Endothelial cell of umbilical vein (primary cell): ENCODE results near the gene THSD7B. TPM values are rescaled to one million over a fixed set of nuclear protein-coding genes. Genes with fewer than 3 reads are reported as not detected.

Experiments
- BruUV-seq: library from RNA; stranded (reverse); fragments of 400-500 nt; replicated peaks from 2 replicates; lab custom pipeline; 2021; lab: Mats Ljungman, UMichigan
- CTCF ChIA-PET: fragments of 300-600, 350-600 bp; sonication (Branson Sonifier 250); formaldehyde crosslinking; loops from one replicate; lab custom pipeline; 2021; ENCODE audit warnings: antibody characterized with exemption, inconsistent platforms; lab: Charles Lee
- POLR2A ChIA-PET: fragments of 300-600, 350-600 bp; sonication (Branson Sonifier 250); formaldehyde crosslinking; loops from one replicate; lab custom pipeline; 2021; ENCODE audit warnings: antibody characterized with exemption, inconsistent platforms; lab: Charles Lee
- DNase-seq: peaks from one replicate; pipeline ENCODE4 v3.0.0-alpha.2; 2011; ENCODE audit warnings: low read depth, low spot score
- FAIRE-seq: peaks from 2 replicates; lab custom pipeline; 2011; peaks lifted over from hg19 to GRCh38; lab: Jason Lieb, UNC
- H2AFZ ChIP-seq: 2 replicates; pipeline ENCODE4 v1.6.0; 2012; ENCODE audit warnings: low read depth, low read length, control low read depth, inconsistent platforms
- H3K27ac ChIP-seq: 2 replicates; pipeline ENCODE4 v1.5.1; 2011; ENCODE audit warnings: low read depth, mild to moderate bottlenecking, control low read depth, low read length, moderate library complexity; ENCODE audit not compliant: insufficient read depth
- H3K27me3 ChIP-seq, 2 experiments: 2 replicates each; pipeline versions ENCODE4 v1.6.0 to v1.6.1; 2011; ENCODE audit warnings: low read length in 2 of 2, mixed read lengths in 1 of 2; ENCODE audit not compliant: control insufficient read depth in 2 of 2, insufficient read depth in 2 of 2
- H3K36me3 ChIP-seq, 2 experiments: 2 replicates in 1 of 2; 3 replicates in 1 of 2; pipeline ENCODE4 v1.5.1; 2011; ENCODE audit warnings: low read length in 2 of 2, mild to moderate bottlenecking in 1 of 2, moderate library complexity in 1 of 2; ENCODE audit not compliant: control insufficient read depth in 2 of 2, insufficient read depth in 2 of 2; ENCODE audit errors: extremely low read depth in 1 of 2
- H3K4me1 ChIP-seq: 3 replicates; pipeline ENCODE4 v1.5.1; 2011; ENCODE audit warnings: mild to moderate bottlenecking, low read length; ENCODE audit not compliant: control insufficient read depth, insufficient read depth; ENCODE audit errors: extremely low read depth
- H3K4me2 ChIP-seq: 2 replicates; pipeline ENCODE4 v1.6.1; 2011; ENCODE audit warnings: low read length, control low read depth, mixed read lengths; ENCODE audit not compliant: insufficient read depth
- H3K4me3 ChIP-seq, 3 experiments: fragments of 200-600 bp in 1 of 3; sonication (generic), shearing (Covaris generic) in 1 of 3; replicated peaks in 1 of 3; 2 replicates each; pipeline ENCODE4 v1.5.1; 2011 to 2016; ENCODE audit warnings: control low read depth in 3 of 3, low read length in 3 of 3, mild to moderate bottlenecking in 2 of 3, inconsistent platforms in 1 of 3, low read depth in 1 of 3, moderate library complexity in 1 of 3; ENCODE audit not compliant: insufficient read depth in 1 of 3
- H3K79me2 ChIP-seq: 2 replicates; pipeline ENCODE4 v1.6.0; 2012; ENCODE audit warnings: low read length, inconsistent platforms; ENCODE audit not compliant: control insufficient read depth, insufficient read depth
- H3K9ac ChIP-seq: replicated peaks from 2 replicates; pipeline ENCODE3; 2011; ENCODE audit warnings: low read length, control low read depth; ENCODE audit not compliant: insufficient read depth; ENCODE audit errors: extremely low read depth
- H3K9me1 ChIP-seq: replicated peaks from 3 replicates; pipeline ENCODE4 v1.6.0; 2011; ENCODE audit warnings: mild to moderate bottlenecking, low read length; ENCODE audit not compliant: control insufficient read depth, insufficient read depth; ENCODE audit errors: extremely low read depth
- H3K9me3 ChIP-seq: replicated peaks from 2 replicates; pipeline ENCODE4 v1.5.1; 2012; ENCODE audit warnings: low read length, inconsistent platforms; ENCODE audit not compliant: control insufficient read depth, insufficient read depth
- H4K20me1 ChIP-seq: replicated peaks from 2 replicates; pipeline ENCODE3; 2011; ENCODE audit warnings: mild to moderate bottlenecking, low read length; ENCODE audit not compliant: control insufficient read depth, insufficient read depth; ENCODE audit errors: extremely low read depth
- FOS ChIP-seq: IDR thresholded peaks from 2 replicates; pipeline ENCODE4 v1.6.1; 2011; ENCODE audit warnings: mild to moderate bottlenecking, low read length, moderate library complexity, borderline replicate concordance; ENCODE audit not compliant: insufficient read depth
- GATA2 ChIP-seq: IDR thresholded peaks from 2 replicates; pipeline ENCODE4 v1.7.0; 2011; ENCODE audit warnings: low read depth, mild to moderate bottlenecking, moderate library complexity, mixed read lengths, low read length; ENCODE audit not compliant: insufficient read length, insufficient read depth
- dilution Hi-C: fragments of 300-500 bp; cut with MboI; formaldehyde crosslinking; loops from one replicate; pipeline ENCODE4 v1.15.0; 2019; ENCODE audit warnings: low sequenced_read_pairs; ENCODE audit not compliant: extremely low pct_ligation_motif_present
- intact Hi-C: fragments of 100-400 bp; cut with micrococcal nuclease; formaldehyde crosslinking; loops from one replicate; pipeline ENCODE4 v1.10.0; 2022
- polyA plus RNA-seq, 4 experiments: library from polyadenylated mRNA; depleted of rRNA in 3 of 4; stranded (reverse) in 3 of 4; unstranded in 1 of 4; fragments of >200 nt; gene quantifications; 2 replicates each; pipeline versions ENCODE4 v1.2.1 to v1.2.3, GENCODE V29; 2011 to 2012; ENCODE audit warnings: missing spikeins in 1 of 4
- total RNA-seq: library from RNA; stranded (reverse); gene quantifications from 2 replicates; pipeline ENCODE4 v1.2.3, GENCODE V29; 2021
- TF ChIP-seq, protein P1 (sequence below): IDR thresholded peaks from 2 replicates; pipeline ENCODE4 v1.6.1; 2011; ENCODE audit not compliant: insufficient read depth, insufficient read length
- TF ChIP-seq, protein P2 (sequence below), 2 donors: IDR thresholded peaks; 1 replicate in 1 of 2; 2 replicates in 1 of 2; pipeline ENCODE4 v1.5.1; 2011; ENCODE audit warnings: low read length in 2 of 2, mild to moderate bottlenecking in 2 of 2, moderate library complexity in 2 of 2, control low read depth in 1 of 2, inconsistent platforms in 1 of 2, low read depth in 1 of 2; ENCODE audit not compliant: insufficient read depth in 1 of 2; ENCODE audit errors: extremely low read depth in 1 of 2

The THSD7B gene
- total and polyA plus RNA-seq, 2 donors (not counting 3 experiments of a cell fraction or from before 2014, with no cell fraction given) = 0.04 TPM; not detected in 1

GRCh38 chr2:136874258-136874657 is 108.9 kb downstream of the THSD7B start:
- no peak overlapping the region for H3K4me2 ChIP-seq
- no TSS peak for BruUV-seq

GRCh38 chr2:136891100-136891499 is 125.8 kb downstream of the THSD7B start:
- H3K9ac ChIP-seq = no peak overlapping the region
- H3K4me2 ChIP-seq = peak overlapping the region; percentile 21
- ChIA-PET POLR2A (no interaction called here), CTCF (interaction anchor here (1.1 to 1.2 kb wide), 2 partner anchors 9 to 17 kb away, joined by 3 to 6 read pairs; no protein-coding TSS in a partner anchor)
- H3K27ac ChIP-seq = no peak overlapping the region
- TF ChIP-seq, protein P1, sequence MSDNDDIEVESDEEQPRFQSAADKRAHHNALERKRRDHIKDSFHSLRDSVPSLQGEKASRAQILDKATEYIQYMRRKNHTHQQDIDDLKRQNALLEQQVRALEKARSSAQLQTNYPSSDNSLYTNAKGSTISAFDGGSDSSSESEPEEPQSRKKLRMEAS = no peak
- peak; percentile 65 for TF ChIP-seq FOS
- TF ChIP-seq GATA2 = no peak
- no peaks in the 10 kb centered on the region for H4K20me1 ChIP-seq
- no peaks in the 10 kb centered on the region for H3K79me2 ChIP-seq
- H3K4me1 ChIP-seq = peaks cover 6% of the 10 kb centered on the region
- no peaks in the 10 kb centered on the region for H3K9me3 ChIP-seq
- intact Hi-C loops = loop anchor here (1.0 to 2.0 kb wide), 2 partner anchors 27 to 106 kb away; no protein-coding TSS in a partner anchor
- BruUV-seq = no TSS peak
- no peaks in the 10 kb centered on the region for H3K27me3 ChIP-seq
- no peak overlapping the region for H3K4me3 ChIP-seq
- no peak overlapping the region for H2AFZ ChIP-seq
- DNase-seq = peak; percentile 16
- dilution Hi-C loops = no loop called here
- FAIRE-seq = no peak
- no peaks in the 10 kb centered on the region for H3K36me3 ChIP-seq
- H3K9me1 ChIP-seq = no peaks in the 10 kb centered on the region

More at GRCh38 chr2:136874258-136874657, 108.9 kb downstream of the THSD7B start:
- Histone ChIP-seq H3K36me3 (no peaks in the 10 kb centered on the region), H3K9ac (no peak overlapping the region), H3K4me1 (no peaks in the 10 kb centered on the region), H4K20me1 (no peaks in the 10 kb centered on the region), H3K79me2 (no peaks in the 10 kb centered on the region), H3K4me3 (no peak overlapping the region), H3K27me3 (no peaks in the 10 kb centered on the region), H3K9me3 (no peaks in the 10 kb centered on the region), H2AFZ (no peak overlapping the region), H3K27ac (no peak overlapping the region), H3K9me1 (no peaks in the 10 kb centered on the region)
- DNase-seq = peak; percentile 4
- intact Hi-C loops (loop anchor here (1.0 to 10.0 kb wide), 6 partner anchors 46 to 964 kb away; no protein-coding TSS in a partner anchor), dilution Hi-C loops (no loop called here)
- FAIRE-seq = no peak
- POLR2A ChIA-PET = no interaction called here
- TF ChIP-seq FOS = no peak
- TF ChIP-seq, protein P2, sequence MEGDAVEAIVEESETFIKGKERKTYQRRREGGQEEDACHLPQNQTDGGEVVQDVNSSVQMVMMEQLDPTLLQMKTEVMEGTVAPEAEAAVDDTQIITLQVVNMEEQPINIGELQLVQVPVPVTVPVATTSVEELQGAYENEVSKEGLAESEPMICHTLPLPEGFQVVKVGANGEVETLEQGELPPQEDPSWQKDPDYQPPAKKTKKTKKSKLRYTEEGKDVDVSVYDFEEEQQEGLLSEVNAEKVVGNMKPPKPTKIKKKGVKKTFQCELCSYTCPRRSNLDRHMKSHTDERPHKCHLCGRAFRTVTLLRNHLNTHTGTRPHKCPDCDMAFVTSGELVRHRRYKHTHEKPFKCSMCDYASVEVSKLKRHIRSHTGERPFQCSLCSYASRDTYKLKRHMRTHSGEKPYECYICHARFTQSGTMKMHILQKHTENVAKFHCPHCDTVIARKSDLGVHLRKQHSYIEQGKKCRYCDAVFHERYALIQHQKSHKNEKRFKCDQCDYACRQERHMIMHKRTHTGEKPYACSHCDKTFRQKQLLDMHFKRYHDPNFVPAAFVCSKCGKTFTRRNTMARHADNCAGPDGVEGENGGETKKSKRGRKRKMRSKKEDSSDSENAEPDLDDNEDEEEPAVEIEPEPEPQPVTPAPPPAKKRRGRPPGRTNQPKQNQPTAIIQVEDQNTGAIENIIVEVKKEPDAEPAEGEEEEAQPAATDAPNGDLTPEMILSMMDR (IDR thresholded peaks at IDR 0.05; ENCODE audit: extremely low read depth in 1 of 2, insufficient read depth in 1 of 2, low read depth in 1 of 2, low read length in 2 of 2) = peak in 1 of 2 donors; percentile 31
- CTCF ChIA-PET = interaction anchor here (0.7 to 1.8 kb wide), 4 partner anchors 11 to 965 kb away, joined by 4 to 8 read pairs (median 4); no protein-coding TSS in a partner anchor
